HG03469 (cell line): Measurements from ENCODE around the gene NEO1.

ENCODE experiments used
- ATAC-seq: cut with Tn5 transposase; IDR thresholded peaks from one replicate; pipeline ENCODE4 v1.9.1; 2021; ENCODE audit warnings: mild to moderate bottlenecking, moderate library complexity, moderate number of reproducible peaks; ENCODE audit not compliant: unreplicated experiment

NEO1 gene

GRCh38 chr15:73030122-73030679, 22.1 kb upstream of the NEO1 start:
- ATAC-seq: no peak

GRCh38 chr15:73031648-73032047, 20.6 kb upstream of the NEO1 start:
- no peak for ATAC-seq

- ATAC-seq: no peak
Measured at GRCh38 chr15:73033611-73034010, 18.7 kb upstream of the NEO1 start.

GRCh38 chr15:73034221-73034620, 18.0 kb upstream of the NEO1 start:
- ATAC-seq: no peak

GRCh38 chr15:73035221-73035620, 17.0 kb upstream of the NEO1 start:
- no peak for ATAC-seq

- no peak for ATAC-seq
Measured at GRCh38 chr15:73038220-73038619, 14.0 kb upstream of the NEO1 start.

GRCh38 chr15:73046073-73046472, 6.2 kb upstream of the NEO1 start:
- ATAC-seq: no peak

- no peak for ATAC-seq
Measured at GRCh38 chr15:73047882-73048281, 4.4 kb upstream of the NEO1 start.

- ATAC-seq: no peak
Measured at GRCh38 chr15:73048624-73049295, 3.5 kb upstream of the NEO1 start.

- ATAC-seq: no peak
Measured at GRCh38 chr15:73049564-73050215, 2.6 kb upstream of the NEO1 start.

GRCh38 chr15:73050561-73051295, 1.5 kb upstream of the NEO1 start:
- no peak for ATAC-seq

- ATAC-seq: no peak
Measured at GRCh38 chr15:73051391-73051806, 864 bp upstream of the NEO1 start.

GRCh38 chr15:73052653-73053397, 562 bp downstream of the NEO1 start:
- no peak for ATAC-seq

- no peak for ATAC-seq
Measured at GRCh38 chr15:73053398-73053723, 1.1 kb downstream of the NEO1 start.

GRCh38 chr15:73054417-73054953, 2.2 kb downstream of the NEO1 start:
- no peak for ATAC-seq

GRCh38 chr15:73056460-73056859, 4.2 kb downstream of the NEO1 start:
- no peak for ATAC-seq

GRCh38 chr15:73058437-73058836, 6.2 kb downstream of the NEO1 start:
- no peak for ATAC-seq

GRCh38 chr15:73065114-73065513, 12.9 kb downstream of the NEO1 start:
- ATAC-seq: no peak

GRCh38 chr15:73069109-73069508, 16.8 kb downstream of the NEO1 start:
- no peak for ATAC-seq

GRCh38 chr15:73072894-73073293, 20.6 kb downstream of the NEO1 start:
- no peak for ATAC-seq

- ATAC-seq: no peak
Measured at GRCh38 chr15:73074241-73074640, 22.0 kb downstream of the NEO1 start.
